Activated naive CD4-positive, alpha-beta T cell treated with anti-CD3 and anti-CD28 coated beads, Interleukin-2, amount 50 U/mL, for 72 hours (primary cell): ENCODE data around the gene FAAP100. TPM values are rescaled to one million over a fixed set of nuclear protein-coding genes. Genes with fewer than 3 reads are reported as not detected.

Experiments
- ATAC-seq, 2 donors: fragments of 150-1000 bp; cut with Tn5 transposase; 2 replicates each; pipeline ENCODE4 v1.10.0; 2021; ENCODE audit warnings: mild to moderate bottlenecking in 2 of 2, moderate library complexity in 2 of 2
- DNase-seq, 2 donors: peaks; one replicate each; pipeline ENCODE4 v3.0.0; 2021 to 2022; ENCODE audit warnings: low spot score in 2 of 2
- H3K27ac Mint-ChIP-seq, 2 donors: one replicate each; pipeline ENCODE4 v1.8.0; 2022; ENCODE audit warnings: mild to moderate bottlenecking in 2 of 2, mixed read lengths in 2 of 2
- H3K36me3 Mint-ChIP-seq, 2 donors: one replicate each; pipeline ENCODE4 v1.8.0; 2022; ENCODE audit warnings: mixed read lengths in 2 of 2
- H3K9me3 Mint-ChIP-seq, 2 donors: one replicate each; pipeline ENCODE4 v1.8.0; 2022; ENCODE audit warnings: mixed read lengths in 2 of 2
- total RNA-seq, 2 donors: library from RNA; stranded (reverse); gene quantifications; one replicate each; pipeline ENCODE4 v1.2.3, GENCODE V29; 2022

FAAP100 gene
- total RNA-seq, 2 donors from 2014 or later, result 19.8 to 37.9 TPM

- Mint-ChIP-seq H3K9me3 (no peaks in the 10 kb centered on the region), H3K36me3 (peaks cover 0 to 14% of the 10 kb centered on the region in 2 donors), H3K27ac (no peak overlapping the region)
- DNase-seq, result no peak
- ATAC-seq, result no peak
Observed at GRCh38 chr17:81549031-81549557, 3.1 kb downstream of the FAAP100 start.

GRCh38 chr17:81547614-81547982 is 4.6 kb downstream of the FAAP100 start:
- Mint-ChIP-seq H3K9me3 (no peaks in the 10 kb centered on the region), H3K36me3 (peaks cover 0 to 14% of the 10 kb centered on the region in 2 donors), H3K27ac (no peak overlapping the region)
- DNase-seq (no peak), ATAC-seq (no peak)

GRCh38 chr17:81546906-81547613 is 5.1 kb downstream of the FAAP100 start:
- Mint-ChIP-seq H3K27ac (no peak overlapping the region), H3K9me3 (no peaks in the 10 kb centered on the region), H3K36me3 (peaks cover 0 to 14% of the 10 kb centered on the region in 2 donors)
- ATAC-seq (no peak), DNase-seq (no peak)

GRCh38 chr17:81545160-81545949 is 6.8 kb downstream of the FAAP100 start:
- DNase-seq, result no peak
- H3K27ac Mint-ChIP-seq, result no peak overlapping the region
- ATAC-seq, result no peak
- H3K36me3 Mint-ChIP-seq, result peaks cover 0 to 7% of the 10 kb centered on the region in 2 donors
- no peaks in the 10 kb centered on the region for H3K9me3 Mint-ChIP-seq

- H3K9me3 Mint-ChIP-seq, result no peaks in the 10 kb centered on the region
- H3K36me3 Mint-ChIP-seq, result no peaks in the 10 kb centered on the region
- DNase-seq, result no peak
- no peak for ATAC-seq
- no peak overlapping the region for H3K27ac Mint-ChIP-seq
Observed at GRCh38 chr17:81544281-81544974, 7.7 kb downstream of the FAAP100 start.

GRCh38 chr17:81543756-81544155 is 8.4 kb downstream of the FAAP100 start:
- DNase-seq, result no peak
- H3K36me3 Mint-ChIP-seq, result no peaks in the 10 kb centered on the region
- no peak overlapping the region for H3K27ac Mint-ChIP-seq
- no peaks in the 10 kb centered on the region for H3K9me3 Mint-ChIP-seq
- ATAC-seq, result no peak

- DNase-seq (no peak), ATAC-seq (no peak)
- Mint-ChIP-seq H3K27ac (no peak overlapping the region), H3K9me3 (no peaks in the 10 kb centered on the region), H3K36me3 (no peaks in the 10 kb centered on the region)
Observed at GRCh38 chr17:81543339-81543675, 8.8 kb downstream of the FAAP100 start.

GRCh38 chr17:81542431-81543338 is 9.5 kb downstream of the FAAP100 start:
- no peaks in the 10 kb centered on the region for H3K36me3 Mint-ChIP-seq
- ATAC-seq, result no peak
- no peaks in the 10 kb centered on the region for H3K9me3 Mint-ChIP-seq

GRCh38 chr17:81541123-81541522 is 11.0 kb downstream of the FAAP100 start:
- no peak for DNase-seq
- no peak for ATAC-seq
- Mint-ChIP-seq H3K27ac (no peak overlapping the region), H3K36me3 (no peaks in the 10 kb centered on the region), H3K9me3 (no peaks in the 10 kb centered on the region)

More at GRCh38 chr17:81542431-81543338, 9.5 kb downstream of the FAAP100 start:
- H3K27ac Mint-ChIP-seq, result no peak overlapping the region
- no peak for DNase-seq

- Mint-ChIP-seq H3K36me3 (no peaks in the 10 kb centered on the region), H3K9me3 (no peaks in the 10 kb centered on the region), H3K27ac (no peak overlapping the region)
Observed at GRCh38 chr17:81540676-81541027, 11.5 kb downstream of the FAAP100 start.

GRCh38 chr17:81539961-81540675 is 12.0 kb downstream of the FAAP100 start:
- no peak for DNase-seq
- no peaks in the 10 kb centered on the region for H3K36me3 Mint-ChIP-seq
- H3K9me3 Mint-ChIP-seq, result no peaks in the 10 kb centered on the region
- no peak for ATAC-seq
- no peak overlapping the region for H3K27ac Mint-ChIP-seq

More at GRCh38 chr17:81540676-81541027, 11.5 kb downstream of the FAAP100 start:
- DNase-seq, result no peak
- no peak for ATAC-seq

- DNase-seq, result no peak
- Mint-ChIP-seq H3K36me3 (no peaks in the 10 kb centered on the region), H3K9me3 (no peaks in the 10 kb centered on the region), H3K27ac (no peak overlapping the region)
- no peak for ATAC-seq
Observed at GRCh38 chr17:81539571-81539900, 12.6 kb downstream of the FAAP100 start.

GRCh38 chr17:81538651-81539570 is 13.2 kb downstream of the FAAP100 start:
- ATAC-seq (no peak), DNase-seq (no peak)
- H3K36me3 Mint-ChIP-seq, result no peaks in the 10 kb centered on the region
- no peak overlapping the region for H3K27ac Mint-ChIP-seq
- H3K9me3 Mint-ChIP-seq, result no peaks in the 10 kb centered on the region

- no peaks in the 10 kb centered on the region for H3K36me3 Mint-ChIP-seq
- DNase-seq, result no peak
- ATAC-seq, result no peak
- no peaks in the 10 kb centered on the region for H3K9me3 Mint-ChIP-seq
- no peak overlapping the region for H3K27ac Mint-ChIP-seq
Observed at GRCh38 chr17:81537856-81538555, 14.1 kb downstream of the FAAP100 start.
